Stomach smooth muscle (tissue), 2 donors: ENCODE measurements around the gene ZNF273.
A peak's percentile ranks its signal among the peaks of the same experiment; 100 is the strongest.

Experiments
- H3K27ac ChIP-seq: one replicate; pipeline ENCODE4 v1.7.0; 2013; ENCODE audit warnings: mild to moderate bottlenecking, low read length, inconsistent platforms
- H3K27me3 ChIP-seq, 2 donors: one replicate each; pipeline ENCODE4 v1.7.0; 2013; ENCODE audit warnings: low read length in 2 of 2; ENCODE audit not compliant: insufficient read depth in 2 of 2, control insufficient read depth in 1 of 2
- H3K36me3 ChIP-seq, 2 donors: one replicate each; pipeline ENCODE4 v1.7.0; 2013; ENCODE audit warnings: low read length in 2 of 2; ENCODE audit not compliant: control insufficient read depth in 2 of 2, insufficient read depth in 2 of 2
- H3K4me1 ChIP-seq: one replicate; pipeline ENCODE4 v1.7.0; 2013; ENCODE audit warnings: low read length; ENCODE audit not compliant: control insufficient read depth, insufficient read depth
- H3K4me3 ChIP-seq, 2 donors: one replicate each; pipeline ENCODE4 v1.7.0; 2013; ENCODE audit warnings: low read length in 2 of 2
- H3K9ac ChIP-seq, 2 donors: one replicate each; pipeline ENCODE4 v1.7.0; 2013; ENCODE audit warnings: low read length in 2 of 2, mild to moderate bottlenecking in 1 of 2
- H3K9me3 ChIP-seq, 2 donors: one replicate each; pipeline ENCODE4 v1.7.0; 2013; ENCODE audit warnings: low read length in 2 of 2; ENCODE audit not compliant: control insufficient read depth in 2 of 2
- donor health status: healthy.
- donor health status: Pancreatic carcinoma.

ZNF273 gene

DNA sequence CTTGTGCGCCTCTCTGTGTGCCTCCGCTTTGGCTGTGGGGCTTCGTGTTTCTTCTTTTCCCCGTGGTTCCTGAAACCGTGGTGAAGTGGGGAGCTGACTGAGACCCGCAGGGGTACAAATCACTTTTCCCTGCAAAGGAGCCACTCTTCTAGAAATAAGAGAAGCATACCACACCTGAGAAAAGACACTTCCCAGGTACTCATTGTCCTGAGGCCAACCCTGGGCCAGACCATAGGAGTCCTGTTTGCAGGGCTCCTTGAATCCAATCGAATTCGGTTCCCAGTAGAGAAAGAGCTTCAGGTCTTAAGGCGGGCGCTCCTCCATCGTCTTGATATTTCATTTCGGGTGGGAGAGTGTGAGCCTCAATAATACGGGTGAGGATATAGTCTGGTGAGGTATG lies 32.4 kb upstream of the ZNF273 start:
- no peaks in the 10 kb centered on the region for H3K4me1 ChIP-seq
- H3K27me3 ChIP-seq: peaks cover 0 to 12% of the 10 kb centered on the region in 2 donors
- H3K36me3 ChIP-seq: no peaks in the 10 kb centered on the region
- no peak overlapping the region for H3K4me3 ChIP-seq
- H3K9ac ChIP-seq: no peak overlapping the region
- H3K27ac ChIP-seq: no peak overlapping the region
- no peaks in the 10 kb centered on the region for H3K9me3 ChIP-seq

DNA sequence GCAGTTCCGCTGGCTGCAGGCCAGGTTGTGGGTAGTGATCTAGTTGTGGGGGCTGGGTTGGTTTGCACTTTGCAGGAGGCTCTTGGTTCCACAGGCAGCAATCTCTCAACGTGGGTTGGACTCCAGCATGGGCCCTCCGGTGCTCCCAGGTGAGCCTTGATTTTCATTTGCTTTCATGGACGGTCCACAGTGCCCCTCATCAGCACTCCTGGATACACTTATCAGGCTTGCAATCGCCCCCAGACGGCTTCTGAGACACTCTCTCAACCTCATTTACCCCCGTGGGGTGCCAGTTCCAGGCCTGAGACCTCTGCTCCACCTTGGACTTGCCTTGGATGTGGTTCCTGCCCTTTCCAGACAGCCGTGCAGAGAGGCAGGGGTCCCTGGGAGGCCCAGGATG lies 31.3 kb upstream of the ZNF273 start:
- H3K27me3 ChIP-seq: peaks cover 0 to 12% of the 10 kb centered on the region in 2 donors
- no peak overlapping the region for H3K27ac ChIP-seq
- H3K36me3 ChIP-seq: no peaks in the 10 kb centered on the region
- peaks cover under 1% of the 10 kb centered on the region for H3K4me1 ChIP-seq
- H3K9ac ChIP-seq: no peak overlapping the region
- H3K9me3 ChIP-seq: no peaks in the 10 kb centered on the region
- H3K4me3 ChIP-seq: no peak overlapping the region

DNA sequence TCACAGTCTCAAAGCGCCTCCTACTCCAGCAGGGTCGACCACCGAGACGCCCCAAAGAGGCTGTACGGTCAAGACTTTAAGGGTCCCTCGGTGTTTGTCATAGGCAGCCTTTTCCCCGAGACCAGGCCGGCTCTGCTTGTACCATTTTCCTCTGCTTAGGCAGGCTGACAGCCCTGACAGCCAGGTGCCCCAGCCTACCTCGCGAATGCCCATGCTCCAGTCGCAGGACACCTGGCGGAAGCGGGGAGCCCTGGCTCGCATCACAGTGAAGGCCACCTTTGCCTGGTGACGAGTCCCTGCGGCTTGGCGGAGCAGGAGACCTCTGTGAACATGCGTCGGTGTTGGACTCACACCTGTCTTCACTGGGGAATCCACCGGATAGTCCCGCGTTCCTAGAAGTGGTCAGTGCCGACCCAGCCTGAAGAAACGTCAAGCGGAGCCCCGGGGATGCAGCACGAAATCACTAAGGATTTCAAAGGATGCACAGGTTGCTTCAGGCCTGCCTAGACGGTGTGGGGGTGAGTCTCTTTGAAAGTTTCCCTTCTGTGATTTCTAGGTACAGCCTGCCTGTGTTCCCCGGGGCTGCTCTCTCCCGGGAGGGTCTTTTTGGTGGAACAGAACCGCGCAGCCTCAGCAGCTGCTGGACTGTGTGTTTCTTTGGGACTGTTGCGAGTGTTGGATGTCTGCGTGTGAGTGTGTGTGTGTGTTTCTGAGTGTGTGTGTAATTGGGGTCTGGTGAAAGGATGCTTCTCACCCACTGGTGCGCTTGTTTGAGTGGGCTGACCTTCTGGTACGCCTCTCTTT lies 30.5 kb upstream of the ZNF273 start:
- Histone ChIP-seq H3K27ac (no peak overlapping the region), H3K4me1 (peaks cover 8% of the 10 kb centered on the region), H3K27me3 (peaks cover 0 to 12% of the 10 kb centered on the region in 2 donors), H3K36me3 (no peaks in the 10 kb centered on the region), H3K9me3 (no peaks in the 10 kb centered on the region), H3K9ac (no peak overlapping the region), H3K4me3 (no peak overlapping the region)

DNA sequence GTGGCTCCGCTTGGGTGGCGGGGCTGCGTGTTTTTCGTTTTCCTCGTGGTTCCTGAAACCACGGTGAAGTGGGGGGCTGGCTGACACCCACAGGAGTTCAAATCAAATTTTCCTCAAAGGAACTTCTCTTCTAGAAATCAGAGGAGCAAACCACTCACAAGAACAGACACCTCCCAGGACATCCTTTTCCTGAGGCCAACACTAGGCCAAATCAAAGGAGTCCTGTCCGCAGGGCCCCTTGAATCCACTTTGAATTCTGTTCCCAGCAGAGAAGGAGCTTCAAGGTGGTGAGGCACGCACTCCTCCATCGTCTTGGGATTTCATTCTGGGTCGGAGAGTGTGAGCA lies 29.9 kb upstream of the ZNF273 start:
- H3K36me3 ChIP-seq: no peaks in the 10 kb centered on the region
- H3K4me1 ChIP-seq: peaks cover 11% of the 10 kb centered on the region
- no peak overlapping the region for H3K4me3 ChIP-seq
- H3K9ac ChIP-seq: no peak overlapping the region
- no peaks in the 10 kb centered on the region for H3K9me3 ChIP-seq
- H3K27me3 ChIP-seq: peaks cover 0 to 12% of the 10 kb centered on the region in 2 donors
- no peak overlapping the region for H3K27ac ChIP-seq

DNA sequence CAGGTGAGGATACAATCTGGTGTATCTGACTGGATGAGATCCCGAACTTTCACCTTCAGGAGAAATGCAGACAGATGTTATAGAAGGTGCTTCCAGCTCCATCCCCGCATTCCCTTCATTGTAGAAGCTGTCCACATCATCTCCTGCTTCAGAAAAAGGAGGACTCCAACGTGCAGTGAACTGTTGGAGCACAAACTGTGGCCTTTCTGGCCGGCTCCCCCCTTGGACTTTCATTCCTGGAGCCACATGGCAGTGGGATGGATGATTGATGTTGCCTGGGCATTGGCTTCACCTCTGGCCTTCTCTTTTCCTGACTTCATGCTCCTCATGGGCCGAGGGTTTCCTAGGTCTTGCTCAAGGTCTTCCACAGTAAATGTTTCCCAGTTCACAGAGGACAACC lies 29.6 kb upstream of the ZNF273 start:
- no peak overlapping the region for H3K27ac ChIP-seq
- H3K9me3 ChIP-seq: no peaks in the 10 kb centered on the region

DNA sequence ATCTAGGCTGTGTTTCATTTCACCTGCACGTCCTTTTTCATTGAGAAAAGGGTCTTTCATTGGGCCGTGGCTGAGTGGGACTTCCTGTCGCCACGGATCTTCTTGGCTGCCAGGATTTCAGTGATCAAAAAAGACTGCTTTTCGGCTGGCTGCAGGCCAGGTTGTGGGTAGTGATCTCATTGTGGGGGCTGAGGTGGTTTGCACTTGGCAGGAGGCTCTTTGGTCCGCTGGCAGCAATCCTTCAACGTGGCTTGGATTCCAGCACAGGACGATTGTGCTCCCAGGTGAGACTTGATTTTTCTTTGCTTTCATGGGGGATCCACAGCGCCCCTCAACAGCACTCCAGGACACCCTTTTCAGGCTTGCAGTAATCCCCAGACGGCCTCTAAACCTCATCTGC lies 29.0 kb upstream of the ZNF273 start:
- no peak overlapping the region for H3K9ac ChIP-seq
- no peaks in the 10 kb centered on the region for H3K9me3 ChIP-seq
- H3K27me3 ChIP-seq: peaks cover 0 to 12% of the 10 kb centered on the region in 2 donors
- H3K27ac ChIP-seq: no peak overlapping the region
- no peaks in the 10 kb centered on the region for H3K36me3 ChIP-seq
- H3K4me3 ChIP-seq: no peak overlapping the region
- peaks cover 11% of the 10 kb centered on the region for H3K4me1 ChIP-seq

More for the DNA sequence above, 29.6 kb upstream of the ZNF273 start:
- peaks cover 0 to 12% of the 10 kb centered on the region in 2 donors for H3K27me3 ChIP-seq
- H3K36me3 ChIP-seq: no peaks in the 10 kb centered on the region
- no peak overlapping the region for H3K4me3 ChIP-seq
- H3K4me1 ChIP-seq: peaks cover 11% of the 10 kb centered on the region
- H3K9ac ChIP-seq: no peak overlapping the region

DNA sequence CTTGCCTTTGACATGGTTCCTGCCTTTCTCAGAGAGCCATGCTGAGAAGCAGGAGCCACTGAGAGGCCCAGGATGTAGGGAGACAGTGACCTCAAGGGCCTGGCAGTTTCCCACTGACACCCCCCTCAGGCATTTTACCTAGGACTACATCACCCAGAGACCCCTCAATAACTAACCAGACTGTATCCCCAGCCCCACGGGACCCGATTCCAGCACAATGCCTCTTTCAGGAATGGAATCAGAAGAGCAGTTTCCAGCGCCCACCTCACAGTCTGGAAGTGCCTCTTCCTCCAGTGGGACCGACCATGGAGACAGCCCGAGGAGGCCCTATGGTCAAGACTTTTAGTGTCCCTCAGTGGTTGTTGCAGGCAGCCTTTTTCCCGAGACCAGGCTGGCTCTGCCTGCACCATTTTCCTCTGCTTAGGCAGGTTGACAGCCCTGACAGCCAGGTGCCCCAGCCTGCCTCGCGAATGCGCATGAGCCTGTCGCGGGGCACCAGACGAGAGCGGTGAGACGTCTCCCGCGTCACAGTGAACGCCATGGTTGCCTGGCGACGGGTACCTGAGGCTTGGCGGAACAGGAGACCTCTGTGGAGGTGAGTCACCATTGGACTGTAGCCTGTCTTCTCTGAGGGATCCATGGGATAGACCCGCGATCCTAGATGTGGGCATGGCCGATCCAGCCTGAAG lies 28.4 kb upstream of the ZNF273 start:
- Histone ChIP-seq H3K9me3 (no peaks in the 10 kb centered on the region), H3K4me1 (peaks cover 11% of the 10 kb centered on the region), H3K36me3 (no peaks in the 10 kb centered on the region), H3K27me3 (peaks cover 0 to 9% of the 10 kb centered on the region in 2 donors), H3K4me3 (no peak overlapping the region), H3K9ac (no peak overlapping the region), H3K27ac (no peak overlapping the region)

DNA sequence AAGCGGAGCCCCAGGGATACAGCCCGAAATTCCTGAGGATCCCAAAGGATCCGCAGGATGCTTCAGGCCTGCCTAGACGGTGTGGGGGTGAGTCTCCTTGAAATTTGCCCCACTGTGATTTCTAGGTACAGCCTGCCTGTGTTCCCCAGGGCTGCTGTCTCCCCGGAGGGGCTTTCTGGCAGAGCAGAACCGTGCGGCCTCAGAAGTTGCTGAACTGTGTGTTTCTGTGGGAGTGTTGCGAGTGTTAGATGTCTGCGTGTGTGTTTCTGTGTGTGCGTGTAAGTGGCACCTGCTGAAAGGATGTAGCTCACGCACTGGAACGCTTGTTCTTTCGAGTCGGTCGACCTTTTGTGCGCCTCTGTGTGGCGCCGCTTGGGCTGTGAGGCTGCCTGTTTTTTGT lies 27.8 kb upstream of the ZNF273 start:
- Histone ChIP-seq H3K4me1 (peaks cover 11% of the 10 kb centered on the region), H3K9me3 (no peaks in the 10 kb centered on the region), H3K27ac (no peak overlapping the region), H3K9ac (no peak overlapping the region), H3K4me3 (no peak overlapping the region), H3K36me3 (no peaks in the 10 kb centered on the region), H3K27me3 (peaks cover 0 to 7% of the 10 kb centered on the region in 2 donors)

DNA sequence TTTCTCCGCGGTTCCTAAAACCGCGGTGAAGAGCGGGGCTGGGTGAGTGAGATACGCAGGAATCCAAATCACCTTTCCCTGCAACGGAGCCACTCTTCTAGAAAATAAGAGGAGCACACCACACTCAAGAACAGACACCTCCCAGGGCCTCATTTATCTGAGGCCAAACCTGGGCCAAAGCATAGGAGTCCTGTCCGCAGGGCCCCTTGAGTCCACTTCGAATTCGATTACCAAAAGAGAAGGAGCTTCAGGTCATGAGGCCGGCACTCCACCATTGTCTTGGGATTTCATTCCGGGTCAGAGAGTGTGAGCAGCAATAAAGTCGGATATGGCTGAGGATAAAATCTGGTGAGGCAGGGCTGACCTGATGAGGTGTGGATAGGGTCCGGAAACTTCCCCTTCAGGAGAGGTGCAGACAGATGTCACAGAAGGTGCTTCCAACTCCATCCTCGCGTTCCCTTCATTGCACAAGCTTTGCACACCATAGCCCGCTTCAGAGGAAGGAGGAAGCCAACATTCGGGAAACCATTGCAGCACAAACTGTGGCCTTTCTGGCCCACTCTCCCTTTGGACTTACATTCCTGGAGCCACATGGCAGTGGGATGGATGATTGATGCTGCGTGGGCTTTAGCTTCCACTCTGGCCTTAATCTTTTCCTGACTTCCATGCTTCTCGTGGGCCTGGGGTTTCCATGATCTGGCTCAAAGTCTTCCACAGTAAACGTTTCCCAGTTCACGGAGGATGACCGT lies 27.2 kb upstream of the ZNF273 start:
- Histone ChIP-seq H3K27me3 (peaks cover 0 to 5% of the 10 kb centered on the region in 2 donors), H3K36me3 (no peaks in the 10 kb centered on the region), H3K27ac (no peak overlapping the region), H3K9me3 (no peaks in the 10 kb centered on the region), H3K4me3 (no peak overlapping the region), H3K4me1 (peaks cover 11% of the 10 kb centered on the region), H3K9ac (no peak overlapping the region)

DNA sequence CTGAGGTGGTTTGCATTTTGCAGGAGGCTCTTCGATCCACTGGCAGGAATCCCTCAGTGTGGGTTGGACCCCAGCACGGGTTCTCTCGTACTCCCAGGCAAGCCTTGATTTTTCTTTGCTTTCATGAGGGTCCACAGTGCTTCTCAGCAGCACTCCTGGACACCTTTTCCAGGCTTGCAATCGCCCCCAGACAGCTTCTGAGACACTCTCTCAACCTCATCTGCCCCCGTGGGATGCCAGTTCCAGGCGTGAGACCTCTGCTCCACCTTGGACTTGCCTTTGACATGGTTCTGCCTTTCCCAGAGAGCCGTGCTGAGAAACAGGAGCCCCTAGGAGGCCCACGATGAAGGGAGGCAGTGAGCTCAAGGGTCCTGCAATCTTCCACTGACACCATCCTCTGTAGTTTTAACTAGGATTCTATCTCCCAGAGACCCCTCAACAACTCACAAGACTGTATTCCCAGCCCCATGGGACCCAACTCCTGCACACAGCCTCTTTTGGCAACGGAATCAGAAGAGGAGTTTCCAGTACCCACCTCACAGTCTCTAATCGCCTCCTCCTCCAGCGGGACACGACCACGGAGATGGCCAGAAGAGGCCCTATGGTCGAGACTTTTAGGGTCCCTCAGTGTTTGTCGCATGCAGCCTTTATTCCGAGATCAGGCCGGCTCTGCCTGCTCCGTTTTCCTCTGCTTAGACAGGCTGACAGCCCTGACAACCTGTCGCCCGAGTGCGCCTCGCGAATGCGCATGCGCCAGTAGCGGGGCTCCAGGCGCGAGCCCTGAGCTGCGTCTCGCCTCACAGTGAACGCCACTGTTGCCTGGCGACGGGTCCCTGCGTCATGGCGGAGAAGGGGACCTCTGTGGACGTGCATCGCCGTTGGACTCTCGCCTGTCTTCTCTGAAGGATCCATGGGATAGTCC lies 26.0 kb upstream of the ZNF273 start:
- H3K36me3 ChIP-seq: no peaks in the 10 kb centered on the region
- no peak overlapping the region for H3K27ac ChIP-seq
- peak overlapping the region; percentile 78 for H3K4me3 ChIP-seq
- H3K27me3 ChIP-seq: peaks cover 0 to 2% of the 10 kb centered on the region in 2 donors
- no peaks in the 10 kb centered on the region for H3K9me3 ChIP-seq
- peaks cover 22% of the 10 kb centered on the region for H3K4me1 ChIP-seq
- H3K9ac ChIP-seq: peak overlapping the region; percentile 64 to 71
